ENCODE results near the gene SPAG9. TPM values are rescaled to one million over a fixed set of nuclear protein-coding genes. Genes with fewer than 3 reads are reported as not detected.

SPAG9 gene
- total RNA-seq, 1 experiment from 2014 or later: 54.3 TPM

- Mint-ChIP-seq H3K9me3 (no peaks in the 10 kb centered on the region), H3K27me3 (ENCODE audit: low read depth) (peaks cover 13% of the 10 kb centered on the region), H3K27ac (peak overlapping the region in 1 of 3 experiments; percentile 86; a peak in 2 of 7 replicates), H3K36me3 (ENCODE audit: insufficient read depth in 1 of 3, low read depth in 3 of 3) (no peaks in the 10 kb centered on the region), H3K4me3 (no peak overlapping the region; a peak in 1 of 5 replicates), H3K4me1 (peaks cover 32 to 46% of the 10 kb centered on the region in 2 experiments)
- H2BK15ac ChIP-seq (ENCODE audit: low read depth, low read length): no peak overlapping the region
- no peak overlapping the region for H2BK5ac ChIP-seq (ENCODE audit: insufficient read length, low read length)
- H3K4ac ChIP-seq (ENCODE audit: low read depth, low read length): no peak overlapping the region
- H3K79me1 ChIP-seq (ENCODE audit: insufficient read depth, low read depth, low read length, poor library complexity, severe bottlenecking): no peaks in the 10 kb centered on the region
- H3K4me2 ChIP-seq (ENCODE audit: insufficient read depth, insufficient read length, low read length): no peak overlapping the region
- H3K27ac ChIP-seq (ENCODE audit: insufficient read length, low read depth, low read length): no peak overlapping the region
- peaks cover 3% of the 10 kb centered on the region; the same call in 1 of the 2 replicates for H3K4me1 ChIP-seq (ENCODE audit: insufficient read depth, low read length)
- no peak overlapping the region for H2BK12ac ChIP-seq (ENCODE audit: insufficient read length, low read depth, low read length)
- H3K23me2 ChIP-seq (ENCODE audit: insufficient read length, low read depth, low read length, poor library complexity, severe bottlenecking): no peaks in the 10 kb centered on the region
- no peak overlapping the region for H3K18ac ChIP-seq (ENCODE audit: insufficient read length, low read depth, low read length)
- H4K20me1 ChIP-seq (ENCODE audit: control insufficient read depth, insufficient read depth, insufficient read length): no peaks in the 10 kb centered on the region
- H2BK120ac ChIP-seq (ENCODE audit: low read depth, low read length, poor library complexity, severe bottlenecking): no peak overlapping the region
- no peaks in the 10 kb centered on the region for H3K79me2 ChIP-seq (ENCODE audit: insufficient read depth, low read length)
- DNase-seq: no peak
- no peak overlapping the region for H4K5ac ChIP-seq (ENCODE audit: insufficient read length, low read depth, low read length)
- no peaks in the 10 kb centered on the region for H3K27me3 ChIP-seq (ENCODE audit: insufficient read depth, low read length)
- no peak overlapping the region for H4K91ac ChIP-seq (ENCODE audit: insufficient read length, low read depth, low read length)
- H2AFZ ChIP-seq (ENCODE audit: low read length): no peak overlapping the region
- H3K14ac ChIP-seq (ENCODE audit: insufficient read depth, low read length): no peak overlapping the region
- TF ChIP-seq CTCF (conservative IDR thresholded peaks at IDR 0.05): no peak
- H3K9me3 ChIP-seq (ENCODE audit: control insufficient read depth, low read depth, low read length): no peaks in the 10 kb centered on the region
- H3K23ac ChIP-seq (ENCODE audit: insufficient read length, low read depth, low read length): no peak overlapping the region
- WGBS (ENCODE audit: extremely low coverage, insufficient read length, low lambda C conversion rate): no CpG with 5 or more reads among the region's 3 CpGs
- no peak overlapping the region for H2BK20ac ChIP-seq (ENCODE audit: low read depth, low read length, poor library complexity, severe bottlenecking)
- no peak overlapping the region for H2AK5ac ChIP-seq (ENCODE audit: insufficient read length, low read length)
- H3T11ph ChIP-seq (ENCODE audit: low read length): no peak overlapping the region
- H3K56ac ChIP-seq (ENCODE audit: insufficient read length, low read depth, low read length): no peak overlapping the region
- H4K8ac ChIP-seq (replicated peaks; ENCODE audit: insufficient read length, low read depth, low read length): no peak overlapping the region
- no peak overlapping the region for H3K9ac ChIP-seq (ENCODE audit: extremely low read depth, insufficient read length, low read length)
Measured at GRCh38 chr17:50924800-50925199, 195.9 kb downstream of the SPAG9 start.

Data from H9 (cell line).